Measurements from ENCODE around the gene SIRT2.
A peak's percentile ranks its signal among the peaks of the same experiment; 100 is the strongest.
"Not testable (repeated sequence)": the region's sequence is repeated elsewhere in the genome, so short reads cannot be mapped to it uniquely, and the experiment has no call there.

Gene SIRT2

GRCh38 chr19:38899447-38900201 is at the start of gene SIRT2, which contains the start of gene NFKBIB:
SIRT2 (minus strand) TSS chr19:38899618; CDS start chr19:38899521, 97 bp downstream.
NFKBIB (plus strand) TSS chr19:38899969; CDS start chr19:38900033, 64 bp downstream.
- DNase-seq = peak; percentile 98 to 100

GRCh38 chr19:38946229-38947010 is 47.0 kb upstream of the SIRT2 start:
- no peak for DNase-seq

GRCh38 chr19:38945562-38946228 is 46.3 kb upstream of the SIRT2 start:
- no peak for DNase-seq

GRCh38 chr19:38944981-38945506 is 45.6 kb upstream of the SIRT2 start:
- DNase-seq = no peak

GRCh38 chr19:38942471-38943181 is 43.2 kb upstream of the SIRT2 start:
- DNase-seq = no peak

GRCh38 chr19:38941979-38942378 is 42.6 kb upstream of the SIRT2 start:
- no peak for DNase-seq

- not testable (repeated sequence) for DNase-seq
These were observed 42.0 kb upstream of the SIRT2 start for GRCh38 chr19:38941466-38941865.

- DNase-seq = no peak
These were observed 40.5 kb upstream of the SIRT2 start for GRCh38 chr19:38939957-38940356.

GRCh38 chr19:38933544-38933943 is 34.1 kb upstream of the SIRT2 start:
- no peak for DNase-seq

GRCh38 chr19:38932425-38933179 is 33.2 kb upstream of the SIRT2 start:
- DNase-seq = peak in 1 of 2 donors; percentile 37

- no peak for DNase-seq
These were observed 32.0 kb upstream of the SIRT2 start for GRCh38 chr19:38931521-38931793.

- DNase-seq = peak in 1 of 2 donors; percentile 98
These were observed 31.5 kb upstream of the SIRT2 start, which contains the start of gene MRPS12 for GRCh38 chr19:38930776-38931520. MRPS12 (plus strand) TSS chr19:38930944; CDS start chr19:38931295, 351 bp downstream.

GRCh38 chr19:38929929-38930775 is 30.7 kb upstream of the SIRT2 start, which contains the start of gene SARS2:
SARS2 (minus strand) TSS chr19:38930763; CDS start chr19:38930736, 27 bp downstream.
- DNase-seq = peak; percentile 97 to 98

- no peak for DNase-seq
These were observed 29.1 kb upstream of the SIRT2 start for GRCh38 chr19:38928391-38929001.

- DNase-seq = no peak
These were observed 25.0 kb upstream of the SIRT2 start for GRCh38 chr19:38924388-38924787.

- no peak for DNase-seq
These were observed 23.1 kb upstream of the SIRT2 start for GRCh38 chr19:38922482-38922881.

GRCh38 chr19:38921420-38922274 is 22.2 kb upstream of the SIRT2 start:
- no peak for DNase-seq

- no peak for DNase-seq
These were observed 21.4 kb upstream of the SIRT2 start for GRCh38 chr19:38920602-38921419.
